ENCODE data around the gene RHOH. TPM values are rescaled to one million over a fixed set of nuclear protein-coding genes. Genes with fewer than 3 reads are reported as not detected.
"Not testable (repeated sequence)": the region's sequence is repeated elsewhere in the genome, so short reads cannot be mapped to it uniquely, and the experiment has no call there.

RHOH gene
- total RNA-seq, 2 donors from 2014 or later: 2.9 to 7.9 TPM

DNA sequence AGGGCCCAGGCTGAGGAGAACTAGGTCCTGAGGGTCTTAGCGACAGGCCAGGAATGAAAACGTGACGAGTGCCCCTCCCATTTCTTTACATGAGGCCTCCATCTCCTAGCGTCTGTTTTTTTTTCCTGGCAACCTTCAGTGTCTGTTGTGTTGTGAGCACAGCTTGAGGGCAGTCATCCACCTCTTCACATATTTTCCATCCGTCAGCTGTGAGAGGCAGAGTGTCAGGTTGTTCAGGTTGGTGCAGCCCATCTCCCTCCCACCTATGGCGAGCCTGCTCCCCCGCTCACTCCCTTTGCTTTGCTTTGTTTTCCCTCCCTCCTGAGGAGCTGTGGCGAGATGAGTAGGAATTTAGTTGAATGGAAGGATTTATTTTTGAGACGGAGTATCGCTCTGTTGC lies 86.6 kb downstream of the RHOH start:
- TF ChIP-seq POLR2A (IDR thresholded peaks at IDR 0.05): no peak
- TF ChIP-seq, protein P1, sequence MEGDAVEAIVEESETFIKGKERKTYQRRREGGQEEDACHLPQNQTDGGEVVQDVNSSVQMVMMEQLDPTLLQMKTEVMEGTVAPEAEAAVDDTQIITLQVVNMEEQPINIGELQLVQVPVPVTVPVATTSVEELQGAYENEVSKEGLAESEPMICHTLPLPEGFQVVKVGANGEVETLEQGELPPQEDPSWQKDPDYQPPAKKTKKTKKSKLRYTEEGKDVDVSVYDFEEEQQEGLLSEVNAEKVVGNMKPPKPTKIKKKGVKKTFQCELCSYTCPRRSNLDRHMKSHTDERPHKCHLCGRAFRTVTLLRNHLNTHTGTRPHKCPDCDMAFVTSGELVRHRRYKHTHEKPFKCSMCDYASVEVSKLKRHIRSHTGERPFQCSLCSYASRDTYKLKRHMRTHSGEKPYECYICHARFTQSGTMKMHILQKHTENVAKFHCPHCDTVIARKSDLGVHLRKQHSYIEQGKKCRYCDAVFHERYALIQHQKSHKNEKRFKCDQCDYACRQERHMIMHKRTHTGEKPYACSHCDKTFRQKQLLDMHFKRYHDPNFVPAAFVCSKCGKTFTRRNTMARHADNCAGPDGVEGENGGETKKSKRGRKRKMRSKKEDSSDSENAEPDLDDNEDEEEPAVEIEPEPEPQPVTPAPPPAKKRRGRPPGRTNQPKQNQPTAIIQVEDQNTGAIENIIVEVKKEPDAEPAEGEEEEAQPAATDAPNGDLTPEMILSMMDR (IDR thresholded peaks at IDR 0.05): no peak
- H3K9me3 ChIP-seq: no peaks in the 10 kb centered on the region
- no peak overlapping the region for H3K4me3 ChIP-seq
- H3K27ac ChIP-seq: no peak overlapping the region
- ATAC-seq (no peak), DNase-seq (no peak)
- intact Hi-C loops (cut with DNase I): no loop called here
- H3K36me3 ChIP-seq (replicated peaks in 1 of 2; ENCODE audit: insufficient read depth in 1 of 2, low read depth in 2 of 2): no peaks in the 10 kb centered on the region
- no peaks in the 10 kb centered on the region for H3K27me3 ChIP-seq
- 79 to 88% methylated on average over 10 of the region's 10 CpGs for WGBS, 2 donors
- H3K4me1 ChIP-seq: no peaks in the 10 kb centered on the region

DNA sequence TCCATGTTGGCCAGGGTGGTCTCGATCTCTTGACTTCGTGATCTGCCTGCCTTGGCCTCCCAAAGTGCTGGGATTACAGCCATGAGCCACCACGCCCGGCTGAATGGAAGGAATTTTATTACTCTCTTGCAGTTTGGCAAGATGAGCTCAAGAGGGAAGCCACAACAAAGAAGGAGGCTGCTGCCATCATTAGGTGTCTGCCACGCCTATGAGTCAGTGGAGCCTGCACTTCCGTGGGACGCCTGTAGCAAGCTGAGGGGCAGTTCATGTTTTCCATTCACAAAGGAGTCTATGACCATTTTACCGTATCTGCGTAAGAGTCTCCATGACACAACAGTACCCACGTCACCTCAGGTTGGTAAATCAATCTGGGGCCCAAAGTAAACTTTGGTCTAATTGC lies 87.1 kb downstream of the RHOH start:
- 90 to 92% methylated on average over 10 of the region's 10 CpGs for WGBS, 2 donors
- Histone ChIP-seq H3K4me1 (no peaks in the 10 kb centered on the region), H3K9me3 (no peaks in the 10 kb centered on the region), H3K4me3 (no peak overlapping the region), H3K27ac (no peak overlapping the region), H3K27me3 (no peaks in the 10 kb centered on the region), H3K36me3 (replicated peaks in 1 of 2; ENCODE audit: insufficient read depth in 1 of 2, low read depth in 2 of 2) (no peaks in the 10 kb centered on the region)
- no peak for ATAC-seq
- intact Hi-C loops (cut with DNase I): no loop called here
- no peak for TF ChIP-seq POLR2A (IDR thresholded peaks at IDR 0.05)
- TF ChIP-seq, protein P1 (IDR thresholded peaks at IDR 0.05): no peak
- no peak for DNase-seq

DNA sequence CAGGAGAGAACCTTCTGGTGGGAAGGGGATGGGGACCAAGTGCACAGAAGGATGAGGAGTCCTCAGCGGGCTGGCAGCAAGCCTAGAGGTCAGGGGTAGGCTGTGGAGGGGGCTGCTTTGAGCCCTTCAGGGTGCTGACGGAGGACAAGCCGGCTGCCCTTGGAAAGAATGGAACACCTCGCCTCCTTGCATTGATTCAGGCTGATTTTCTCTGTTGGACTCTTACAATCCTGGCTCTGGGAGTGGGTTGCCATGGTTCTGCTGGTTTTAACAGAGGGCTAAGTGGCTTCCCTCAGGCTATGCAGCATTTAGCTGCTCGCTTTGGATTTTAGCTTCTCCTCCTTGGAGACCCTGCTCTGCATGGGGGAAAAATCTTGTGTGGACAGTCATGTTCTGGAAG lies 88.9 kb downstream of the RHOH start:
- Histone ChIP-seq H3K4me3 (no peak overlapping the region), H3K27ac (no peak overlapping the region), H3K27me3 (no peaks in the 10 kb centered on the region), H3K9me3 (no peaks in the 10 kb centered on the region), H3K36me3 (replicated peaks in 1 of 2; ENCODE audit: insufficient read depth in 1 of 2, low read depth in 2 of 2) (no peaks in the 10 kb centered on the region), H3K4me1 (no peaks in the 10 kb centered on the region)
- TF ChIP-seq POLR2A (IDR thresholded peaks at IDR 0.05): no peak
- TF ChIP-seq, protein P1 (IDR thresholded peaks at IDR 0.05): no peak
- intact Hi-C loops (cut with DNase I): no loop called here
- ATAC-seq (no peak), DNase-seq (no peak)
- WGBS, 2 donors: 86 to 91% methylated on average over 2 to 5 of the region's 5 CpGs

DNA sequence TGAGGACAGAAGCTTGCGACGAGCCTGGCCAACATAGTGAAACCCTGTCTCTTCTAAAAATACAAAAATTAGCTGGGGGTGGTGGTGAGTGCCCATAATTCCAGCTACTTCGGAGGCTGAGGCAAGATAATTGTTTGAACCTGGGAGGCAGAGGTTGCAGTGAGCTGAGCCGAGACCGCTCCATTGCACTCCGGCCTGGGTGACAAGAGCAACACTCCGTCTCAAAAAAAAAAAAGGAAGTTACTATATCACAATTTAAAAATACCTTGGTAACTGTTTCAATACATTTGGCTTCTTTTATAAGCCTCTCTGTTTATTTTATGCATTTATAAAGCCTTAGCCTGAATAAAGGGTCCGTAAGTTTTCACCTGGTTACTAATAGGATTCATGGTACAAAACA lies 91.7 kb downstream of the RHOH start:
- no peak overlapping the region for H3K4me3 ChIP-seq
- intact Hi-C loops (cut with DNase I): no loop called here
- ATAC-seq: no peak
- DNase-seq: no peak
- H3K9me3 ChIP-seq: no peaks in the 10 kb centered on the region
- 83 to 93% methylated on average over 8 of the region's 8 CpGs for WGBS, 2 donors
- no peaks in the 10 kb centered on the region for H3K4me1 ChIP-seq
- H3K27me3 ChIP-seq: no peaks in the 10 kb centered on the region
- H3K36me3 ChIP-seq (replicated peaks in 1 of 2; ENCODE audit: insufficient read depth in 1 of 2, low read depth in 2 of 2): no peaks in the 10 kb centered on the region
- no peak overlapping the region for H3K27ac ChIP-seq
- TF ChIP-seq, protein P1 (IDR thresholded peaks at IDR 0.05): no peak

DNA sequence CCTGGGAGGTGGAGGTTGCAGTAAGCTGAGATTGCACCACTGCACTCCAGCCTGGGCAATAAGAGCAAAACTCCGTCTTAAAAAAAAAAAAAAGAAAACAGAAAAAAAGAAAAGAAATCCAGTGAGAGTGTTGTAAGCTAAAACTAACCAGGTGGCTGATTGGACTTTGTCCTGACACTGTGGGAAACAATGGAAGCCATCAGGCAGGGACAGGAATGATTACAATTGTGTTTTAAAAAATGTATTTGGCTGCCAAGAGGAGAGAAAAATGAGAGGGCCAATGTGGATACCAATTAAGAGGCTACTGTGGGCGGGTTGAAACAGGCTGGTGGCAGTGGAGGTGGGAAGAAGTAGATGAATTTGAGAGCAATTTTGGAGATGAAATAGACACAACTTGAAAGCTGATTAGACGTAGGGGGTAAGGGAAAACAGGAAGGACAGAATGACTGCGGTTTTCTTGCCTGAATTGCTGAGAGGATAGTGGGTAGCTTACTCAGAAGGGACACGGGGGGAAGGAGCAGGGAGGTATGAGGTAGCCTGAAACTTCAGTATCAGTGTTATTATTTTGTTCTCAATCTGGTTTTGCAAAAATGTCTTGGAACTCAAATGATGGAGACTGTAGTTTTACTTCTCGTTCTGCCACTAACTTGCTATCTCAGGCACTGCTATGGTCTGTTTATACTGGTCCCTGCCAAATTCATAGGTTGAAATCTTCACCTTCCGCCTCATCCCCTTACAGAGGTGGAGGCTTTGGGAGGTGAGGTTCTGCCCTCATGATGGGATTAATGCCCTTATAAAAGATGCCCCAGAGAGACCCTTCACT lies 92.7 kb downstream of the RHOH start:
- no peak for ATAC-seq
- no peak for TF ChIP-seq POLR2A (IDR thresholded peaks at IDR 0.05)
- TF ChIP-seq, protein P1 (IDR thresholded peaks at IDR 0.05): no peak
- DNase-seq: no peak
- WGBS, 2 donors: 47 to 52% methylated on average over 7 of the region's 7 CpGs
- Histone ChIP-seq H3K27ac (no peak overlapping the region), H3K9me3 (no peaks in the 10 kb centered on the region), H3K4me1 (no peaks in the 10 kb centered on the region), H3K4me3 (no peak overlapping the region), H3K27me3 (no peaks in the 10 kb centered on the region), H3K36me3 (replicated peaks in 1 of 2; ENCODE audit: insufficient read depth in 1 of 2, low read depth in 2 of 2) (no peaks in the 10 kb centered on the region)
- intact Hi-C loops (cut with DNase I): no loop called here

DNA sequence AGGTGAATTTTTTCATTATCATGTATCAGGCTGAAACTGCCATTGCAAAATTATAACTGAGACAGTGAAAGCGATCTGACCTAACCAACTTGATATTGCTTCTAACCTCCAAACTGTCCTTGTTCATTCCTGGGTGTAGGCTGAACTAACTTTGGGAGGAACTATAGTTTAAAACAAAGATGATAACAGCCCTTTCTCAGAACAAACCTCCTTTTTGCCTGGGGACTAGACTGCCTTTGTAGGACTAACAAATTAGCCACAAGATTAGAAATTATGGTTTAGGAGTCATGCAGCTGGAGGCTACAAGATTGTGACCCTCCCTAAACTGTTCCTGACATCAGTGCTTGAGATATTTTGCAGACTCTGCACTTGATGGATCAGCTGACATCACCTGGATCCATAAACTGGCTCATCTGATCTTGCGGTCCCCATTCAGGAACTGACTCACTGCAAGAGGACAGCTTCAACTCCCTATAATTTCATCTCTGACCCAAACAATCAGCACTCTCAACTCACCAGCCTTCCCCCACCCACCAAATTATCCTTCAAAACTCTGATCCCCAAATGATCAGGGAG lies 93.9 kb downstream of the RHOH start:
- H3K27me3 ChIP-seq; H3K4me1 ChIP-seq; H3K9me3 ChIP-seq; DNase-seq; H3K4me3 ChIP-seq; H3K27ac ChIP-seq; intact Hi-C loops (cut with DNase I); ATAC-seq; H3K36me3 ChIP-seq (replicated peaks in 1 of 2; ENCODE audit: insufficient read depth in 1 of 2, low read depth in 2 of 2): not testable (repeated sequence)
- 67 to 83% methylated on average over 2 of the region's 2 CpGs for WGBS, 2 donors
